HG02623 (cell line): ENCODE results near the gene SWT1.
A peak's percentile ranks its signal among the peaks of the same experiment; 100 is the strongest.
"Not testable (repeated sequence)": the region's sequence is repeated elsewhere in the genome, so short reads cannot be mapped to it uniquely, and the experiment has no call there.

Experiments
- ATAC-seq: cut with Tn5 transposase; IDR thresholded peaks from one replicate; pipeline ENCODE4 v1.9.1; 2021; ENCODE audit warnings: moderate library complexity; ENCODE audit not compliant: unreplicated experiment

The SWT1 gene

GRCh38 chr1:185245466-185245865 lies 88.5 kb downstream of the SWT1 start:
- no peak for ATAC-seq

GRCh38 chr1:185249563-185249962 lies 92.6 kb downstream of the SWT1 start:
- no peak for ATAC-seq

- ATAC-seq = no peak
Measured at GRCh38 chr1:185250063-185250462, 93.1 kb downstream of the SWT1 start.

GRCh38 chr1:185251928-185252327 lies 95.0 kb downstream of the SWT1 start:
- not testable (repeated sequence) for ATAC-seq

- not testable (repeated sequence) for ATAC-seq
Measured at GRCh38 chr1:185252404-185252803, 95.4 kb downstream of the SWT1 start.

- not testable (repeated sequence) for ATAC-seq
Measured at GRCh38 chr1:185255595-185255994, 98.6 kb downstream of the SWT1 start.

- ATAC-seq = not testable (repeated sequence)
Measured at GRCh38 chr1:185257116-185257949, 100.4 kb downstream of the SWT1 start.

GRCh38 chr1:185257950-185258208 lies 100.9 kb downstream of the SWT1 start:
- no peak for ATAC-seq

- ATAC-seq = no peak
Measured at GRCh38 chr1:185258676-185259075, 101.7 kb downstream of the SWT1 start.

GRCh38 chr1:185260611-185261010 lies 103.6 kb downstream of the SWT1 start:
- no peak for ATAC-seq

GRCh38 chr1:185262151-185262550 lies 105.2 kb downstream of the SWT1 start:
- no peak for ATAC-seq

- no peak for ATAC-seq
Measured at GRCh38 chr1:185263292-185263691, 106.3 kb downstream of the SWT1 start.

- ATAC-seq = no peak
Measured at GRCh38 chr1:185263780-185264179, 106.8 kb downstream of the SWT1 start.

GRCh38 chr1:185265314-185265713 lies 108.3 kb downstream of the SWT1 start:
- ATAC-seq = no peak

GRCh38 chr1:185267301-185267700 lies 110.3 kb downstream of the SWT1 start:
- ATAC-seq = no peak

- no peak for ATAC-seq
Measured at GRCh38 chr1:185267701-185268100, 110.7 kb downstream of the SWT1 start.

- no peak for ATAC-seq
Measured at GRCh38 chr1:185268352-185268751, 111.4 kb downstream of the SWT1 start.

- no peak for ATAC-seq
Measured at GRCh38 chr1:185271921-185272320, 115.0 kb downstream of the SWT1 start.

- no peak for ATAC-seq
Measured at GRCh38 chr1:185279571-185279970, 122.6 kb downstream of the SWT1 start.

- ATAC-seq = no peak
Measured at GRCh38 chr1:185280589-185280988, 123.6 kb downstream of the SWT1 start.

- peak; percentile 70 for ATAC-seq
Measured at GRCh38 chr1:185281245-185281644, 124.3 kb downstream of the SWT1 start.

- no peak for ATAC-seq
Measured at GRCh38 chr1:185284116-185284515, 127.1 kb downstream of the SWT1 start.
